WTC11 (cell line): ENCODE measurements around the gene IL9R. TPM values are rescaled to one million over a fixed set of nuclear protein-coding genes. Genes with fewer than 3 reads are reported as not detected.

ENCODE experiments used
- ATAC-seq: fragments of 200-7000 bp; cut with Tn5 transposase; 2 replicates; pipeline ENCODE4 v1.10.0; 2021; ENCODE audit warnings: mild to moderate bottlenecking, moderate library complexity
- CTCF ChIA-PET: fragments of 300-600 bp; sonication (Branson Sonifier 250); formaldehyde crosslinking; loops from one replicate; lab custom pipeline; 2021; ENCODE audit warnings: antibody characterized with exemption; lab: Charles Lee
- POLR2A ChIA-PET: fragments of 350-600 bp; sonication (Branson Sonifier 250); formaldehyde crosslinking; loops from one replicate; lab custom pipeline; 2021; ENCODE audit warnings: antibody characterized with exemption; lab: Charles Lee
- DNase-seq: peaks from one replicate; pipeline ENCODE4 v3.0.0; 2021; ENCODE audit warnings: low spot score
- H3K27ac Mint-ChIP-seq: 2 replicates; pipeline ENCODE4 v1.8.0; 2021; ENCODE audit warnings: mixed read lengths
- H3K27me3 Mint-ChIP-seq: 2 replicates; pipeline ENCODE4 v1.8.0; 2021; ENCODE audit warnings: low read depth, mild to moderate bottlenecking, moderate library complexity, mixed read lengths
- H3K36me3 Mint-ChIP-seq: 2 replicates; pipeline ENCODE4 v1.8.0; 2021; ENCODE audit warnings: mixed read lengths
- H3K4me1 Mint-ChIP-seq: 2 replicates; pipeline ENCODE4 v1.8.0; 2022; ENCODE audit warnings: mixed read lengths
- H3K4me3 Mint-ChIP-seq: 2 replicates; pipeline ENCODE4 v1.8.0; 2021; ENCODE audit warnings: mild to moderate bottlenecking, moderate library complexity, mixed read lengths
- H3K9me3 Mint-ChIP-seq: 2 replicates; pipeline ENCODE4 v1.8.0; 2021; ENCODE audit warnings: mixed read lengths
- ATF1 ChIP-seq: sonication (generic); formaldehyde crosslinking; IDR thresholded peaks from 2 replicates; pipeline ENCODE4 v1.8.1; 2023; ENCODE audit warnings: mild to moderate bottlenecking, moderate library complexity, missing genetic modification reagents
- CBFB ChIP-seq: sonication (generic); formaldehyde crosslinking; IDR thresholded peaks from 2 replicates; pipeline ENCODE4 v1.8.1; 2022; ENCODE audit warnings: mild to moderate bottlenecking, low read depth, missing genetic modification reagents
- EMX1 ChIP-seq: fragments of 250-450 bp; sonication (Bioruptor Pico); IDR thresholded peaks from 2 replicates; pipeline ENCODE4 v1.8.0; 2021; ENCODE audit warnings: mild to moderate bottlenecking
- ESRRA ChIP-seq: sonication (generic); formaldehyde crosslinking; IDR thresholded peaks from 2 replicates; pipeline ENCODE4 v1.8.1; 2022; ENCODE audit warnings: mild to moderate bottlenecking, missing genetic modification reagents, borderline replicate concordance
- FOXP1 ChIP-seq: sonication (generic); formaldehyde crosslinking; IDR thresholded peaks from 2 replicates; pipeline ENCODE4 v1.8.0; 2022; ENCODE audit warnings: missing genetic modification reagents, mild to moderate bottlenecking, moderate library complexity, borderline replicate concordance
- GABPB1 ChIP-seq: sonication (generic); formaldehyde crosslinking; IDR thresholded peaks from 2 replicates; pipeline ENCODE4 v1.8.1; 2023; ENCODE audit warnings: mild to moderate bottlenecking, missing genetic modification reagents
- IRF2 ChIP-seq: sonication (generic); formaldehyde crosslinking; IDR thresholded peaks from 2 replicates; pipeline ENCODE4 v1.8.0; 2022; ENCODE audit warnings: low read depth, missing genetic modification reagents, borderline replicate concordance
- JAZF1 ChIP-seq: fragments of 250-450 bp; sonication (Bioruptor Pico); IDR thresholded peaks from 2 replicates; pipeline ENCODE4 v1.9.0; 2021; ENCODE audit warnings: moderate library complexity, mild to moderate bottlenecking, inconsistent platforms
- JUN ChIP-seq: sonication (generic); formaldehyde crosslinking; IDR thresholded peaks from 2 replicates; pipeline ENCODE4 v1.8.0; 2023; ENCODE audit warnings: mild to moderate bottlenecking, missing genetic modification reagents
- NFATC4 ChIP-seq: fragments of 250-450 bp; sonication (Bioruptor Pico); IDR thresholded peaks from 2 replicates; pipeline ENCODE4 v1.9.0; 2021; ENCODE audit warnings: mild to moderate bottlenecking
- NFYB ChIP-seq: sonication (generic); formaldehyde crosslinking; conservative IDR thresholded peaks from 2 replicates; pipeline ENCODE4 v1.8.0; 2022; ENCODE audit warnings: low read depth, missing genetic modification reagents
- NR1H2 ChIP-seq: sonication (generic); formaldehyde crosslinking; IDR thresholded peaks from 2 replicates; pipeline ENCODE4 v1.9.0; 2021; ENCODE audit warnings: mild to moderate bottlenecking, moderate library complexity, missing genetic modification reagents
- NR3C1 ChIP-seq: sonication (generic); formaldehyde crosslinking; conservative IDR thresholded peaks from 2 replicates; pipeline ENCODE4 v1.8.1; 2023; ENCODE audit warnings: low read depth, mild to moderate bottlenecking, missing genetic modification reagents
- RORB ChIP-seq: fragments of 250-450 bp; sonication (Bioruptor Pico); IDR thresholded peaks from 2 replicates; pipeline ENCODE4 v1.9.0; 2021; ENCODE audit warnings: mild to moderate bottlenecking
- ZNF138 ChIP-seq: sonication (generic); formaldehyde crosslinking; conservative IDR thresholded peaks from 2 replicates; pipeline ENCODE4 v1.8.1; 2022; ENCODE audit warnings: mild to moderate bottlenecking, moderate library complexity, missing genetic modification reagents
- ZNF263 ChIP-seq: sonication (generic); formaldehyde crosslinking; IDR thresholded peaks from 2 replicates; pipeline ENCODE4 v1.8.1; 2022; ENCODE audit warnings: low read depth, mild to moderate bottlenecking, moderate library complexity, missing genetic modification reagents
- ZNF423 ChIP-seq: fragments of 250-450 bp; sonication (Bioruptor Pico); IDR thresholded peaks from 2 replicates; pipeline ENCODE4 v2.1.2; 2022; ENCODE audit warnings: mild to moderate bottlenecking, moderate library complexity
- total RNA-seq: library from RNA; stranded (reverse); gene quantifications from 3 replicates; pipeline ENCODE4 v1.2.3, GENCODE V29; 2021
- TF ChIP-seq, protein P1 (sequence below): sonication (generic); formaldehyde crosslinking; IDR thresholded peaks from 2 replicates; pipeline ENCODE4 v1.8.1; 2022; ENCODE audit warnings: mild to moderate bottlenecking, moderate library complexity, missing genetic modification reagents
- TF ChIP-seq, protein P2 (sequence below): sonication (generic); formaldehyde crosslinking; IDR thresholded peaks from 2 replicates; pipeline ENCODE4 v1.8.1; 2023; ENCODE audit warnings: mild to moderate bottlenecking, moderate library complexity, missing genetic modification reagents
- TF ChIP-seq, protein P3 (sequence below): sonication (generic); formaldehyde crosslinking; IDR thresholded peaks from 2 replicates; pipeline ENCODE4 v1.8.1; 2022; ENCODE audit warnings: missing genetic modification reagents, borderline replicate concordance
- TF ChIP-seq, protein P4 (sequence below): sonication (generic); formaldehyde crosslinking; IDR thresholded peaks from 2 replicates; pipeline ENCODE4 v1.8.0; 2022; ENCODE audit warnings: mild to moderate bottlenecking, missing genetic modification reagents
- TF ChIP-seq, protein P5 (sequence below): sonication (generic); formaldehyde crosslinking; IDR thresholded peaks from 2 replicates; pipeline ENCODE4 v1.8.1; 2022; ENCODE audit warnings: mild to moderate bottlenecking, missing genetic modification reagents, moderate library complexity, borderline replicate concordance
- TF ChIP-seq, protein P6 (sequence below): fragments of 250-450 bp; sonication (Bioruptor Pico); IDR thresholded peaks from 2 replicates; pipeline ENCODE4 v1.9.0; 2021; ENCODE audit warnings: mild to moderate bottlenecking
- TF ChIP-seq, protein P7 (sequence below): sonication (generic); formaldehyde crosslinking; IDR thresholded peaks from 2 replicates; pipeline ENCODE4 v1.8.0; 2022; ENCODE audit warnings: mild to moderate bottlenecking, missing genetic modification reagents
- TF ChIP-seq, protein P8 (sequence below): sonication (generic); formaldehyde crosslinking; IDR thresholded peaks from 2 replicates; pipeline ENCODE4 v1.8.1; 2022; ENCODE audit warnings: low read depth, mild to moderate bottlenecking, moderate library complexity, missing genetic modification reagents, borderline replicate concordance

The IL9R gene
- total RNA-seq, 1 experiment from 2014 or later = 1.3 TPM

DNA sequence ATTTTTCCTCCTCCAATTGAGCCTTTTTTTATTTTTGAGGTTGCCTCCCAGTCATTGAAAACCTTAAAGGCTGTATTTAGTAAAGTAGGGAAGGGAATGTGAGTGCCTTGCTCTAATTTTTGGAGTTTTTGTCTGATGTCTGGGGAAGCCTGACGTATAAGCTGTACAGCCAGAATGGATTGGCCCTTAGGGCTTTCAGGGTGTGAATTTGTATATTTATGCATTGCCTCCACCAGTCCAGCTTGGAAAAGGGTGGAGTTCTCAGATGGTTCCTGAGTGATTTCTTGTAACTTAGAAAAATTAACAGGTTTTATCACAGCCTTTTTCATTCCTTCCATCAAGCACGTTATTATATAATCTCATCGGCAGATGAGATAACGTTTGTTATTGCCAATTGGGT is 8.6 kb upstream of the IL9R start:
- no peak overlapping the region for H3K27ac Mint-ChIP-seq
- TF ChIP-seq, protein P1, sequence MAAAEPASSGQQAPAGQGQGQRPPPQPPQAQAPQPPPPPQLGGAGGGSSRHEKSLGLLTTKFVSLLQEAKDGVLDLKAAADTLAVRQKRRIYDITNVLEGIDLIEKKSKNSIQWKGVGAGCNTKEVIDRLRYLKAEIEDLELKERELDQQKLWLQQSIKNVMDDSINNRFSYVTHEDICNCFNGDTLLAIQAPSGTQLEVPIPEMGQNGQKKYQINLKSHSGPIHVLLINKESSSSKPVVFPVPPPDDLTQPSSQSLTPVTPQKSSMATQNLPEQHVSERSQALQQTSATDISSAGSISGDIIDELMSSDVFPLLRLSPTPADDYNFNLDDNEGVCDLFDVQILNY = no peak
- TF ChIP-seq EMX1 (no peak), NFYB (CRISPR knock-in tag) (no peak), ZNF138 (CRISPR knock-in tag) (no peak), NFATC4 (no peak), ESRRA (CRISPR knock-in tag) (no peak), FOXP1 (no peak), NR1H2 (no peak), ATF1 (CRISPR knock-in tag) (no peak), ZNF263 (CRISPR knock-in tag) (no peak)
- TF ChIP-seq, protein P2, sequence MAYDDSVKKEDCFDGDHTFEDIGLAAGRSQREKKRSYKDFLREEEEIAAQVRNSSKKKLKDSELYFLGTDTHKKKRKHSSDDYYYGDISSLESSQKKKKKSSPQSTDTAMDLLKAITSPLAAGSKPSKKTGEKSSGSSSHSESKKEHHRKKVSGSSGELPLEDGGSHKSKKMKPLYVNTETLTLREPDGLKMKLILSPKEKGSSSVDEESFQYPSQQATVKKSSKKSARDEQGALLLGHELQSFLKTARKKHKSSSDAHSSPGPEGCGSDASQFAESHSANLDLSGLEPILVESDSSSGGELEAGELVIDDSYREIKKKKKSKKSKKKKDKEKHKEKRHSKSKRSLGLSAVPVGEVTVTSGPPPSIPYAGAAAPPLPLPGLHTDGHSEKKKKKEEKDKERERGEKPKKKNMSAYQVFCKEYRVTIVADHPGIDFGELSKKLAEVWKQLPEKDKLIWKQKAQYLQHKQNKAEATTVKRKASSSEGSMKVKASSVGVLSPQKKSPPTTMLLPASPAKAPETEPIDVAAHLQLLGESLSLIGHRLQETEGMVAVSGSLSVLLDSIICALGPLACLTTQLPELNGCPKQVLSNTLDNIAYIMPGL (CRISPR knock-in tag) = no peak
- TF ChIP-seq, protein P3, sequence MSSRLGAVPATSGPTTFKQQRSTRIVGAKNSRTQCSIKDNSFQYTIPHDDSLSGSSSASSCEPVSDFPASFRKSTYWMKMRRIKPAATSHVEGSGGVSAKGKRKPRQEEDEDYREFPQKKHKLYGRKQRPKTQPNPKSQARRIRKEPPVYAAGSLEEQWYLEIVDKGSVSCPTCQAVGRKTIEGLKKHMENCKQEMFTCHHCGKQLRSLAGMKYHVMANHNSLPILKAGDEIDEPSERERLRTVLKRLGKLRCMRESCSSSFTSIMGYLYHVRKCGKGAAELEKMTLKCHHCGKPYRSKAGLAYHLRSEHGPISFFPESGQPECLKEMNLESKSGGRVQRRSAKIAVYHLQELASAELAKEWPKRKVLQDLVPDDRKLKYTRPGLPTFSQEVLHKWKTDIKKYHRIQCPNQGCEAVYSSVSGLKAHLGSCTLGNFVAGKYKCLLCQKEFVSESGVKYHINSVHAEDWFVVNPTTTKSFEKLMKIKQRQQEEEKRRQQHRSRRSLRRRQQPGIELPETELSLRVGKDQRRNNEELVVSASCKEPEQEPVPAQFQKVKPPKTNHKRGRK = no peak
- TF ChIP-seq, protein P4, sequence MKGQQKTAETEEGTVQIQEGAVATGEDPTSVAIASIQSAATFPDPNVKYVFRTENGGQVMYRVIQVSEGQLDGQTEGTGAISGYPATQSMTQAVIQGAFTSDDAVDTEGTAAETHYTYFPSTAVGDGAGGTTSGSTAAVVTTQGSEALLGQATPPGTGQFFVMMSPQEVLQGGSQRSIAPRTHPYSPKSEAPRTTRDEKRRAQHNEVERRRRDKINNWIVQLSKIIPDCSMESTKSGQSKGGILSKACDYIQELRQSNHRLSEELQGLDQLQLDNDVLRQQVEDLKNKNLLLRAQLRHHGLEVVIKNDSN = no peak
- H3K4me1 Mint-ChIP-seq = no peaks in the 10 kb centered on the region
- CTCF ChIA-PET = no interaction called here
- DNase-seq (no peak), ATAC-seq (no peak)
- no peak overlapping the region for H3K4me3 Mint-ChIP-seq
- POLR2A ChIA-PET = no interaction called here
- H3K27me3 Mint-ChIP-seq = peaks cover 6% of the 10 kb centered on the region
- H3K36me3 Mint-ChIP-seq = peaks cover 30% of the 10 kb centered on the region
- H3K9me3 Mint-ChIP-seq = peaks cover 46% of the 10 kb centered on the region

DNA sequence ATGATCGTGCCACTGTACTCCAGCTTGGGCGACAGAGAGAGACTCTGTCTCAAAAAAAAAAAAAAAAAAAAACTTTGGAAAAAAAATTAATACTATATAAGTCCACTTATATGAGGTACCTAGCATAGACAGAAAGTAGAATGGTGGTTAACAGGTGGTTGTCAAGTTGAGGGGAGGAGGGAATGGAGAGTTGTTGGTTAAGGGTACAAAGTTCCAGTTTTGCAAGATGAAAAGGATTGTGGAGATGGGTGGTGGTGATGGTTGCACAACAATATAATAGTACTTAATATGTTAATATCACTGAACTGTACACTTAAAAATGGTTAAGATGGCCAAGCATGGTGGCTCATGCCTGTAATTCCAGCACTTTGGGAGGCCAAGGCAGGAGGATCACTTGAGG is 4.1 kb upstream of the IL9R start:
- H3K27me3 Mint-ChIP-seq = peaks cover 11% of the 10 kb centered on the region
- no peak overlapping the region for H3K27ac Mint-ChIP-seq
- no peaks in the 10 kb centered on the region for H3K4me1 Mint-ChIP-seq
- ChIA-PET CTCF (no interaction called here), POLR2A (no interaction called here)
- peaks cover 26% of the 10 kb centered on the region for H3K36me3 Mint-ChIP-seq
- DNase-seq = no peak
- no peak overlapping the region for H3K4me3 Mint-ChIP-seq
- ATAC-seq = no peak
- H3K9me3 Mint-ChIP-seq = peaks cover 48% of the 10 kb centered on the region
- no peak for TF ChIP-seq CBFB
- TF ChIP-seq ESRRA (CRISPR knock-in tag) = no peak
- TF ChIP-seq RORB = no peak
- TF ChIP-seq, protein P5, sequence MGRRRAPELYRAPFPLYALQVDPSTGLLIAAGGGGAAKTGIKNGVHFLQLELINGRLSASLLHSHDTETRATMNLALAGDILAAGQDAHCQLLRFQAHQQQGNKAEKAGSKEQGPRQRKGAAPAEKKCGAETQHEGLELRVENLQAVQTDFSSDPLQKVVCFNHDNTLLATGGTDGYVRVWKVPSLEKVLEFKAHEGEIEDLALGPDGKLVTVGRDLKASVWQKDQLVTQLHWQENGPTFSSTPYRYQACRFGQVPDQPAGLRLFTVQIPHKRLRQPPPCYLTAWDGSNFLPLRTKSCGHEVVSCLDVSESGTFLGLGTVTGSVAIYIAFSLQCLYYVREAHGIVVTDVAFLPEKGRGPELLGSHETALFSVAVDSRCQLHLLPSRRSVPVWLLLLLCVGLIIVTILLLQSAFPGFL (CRISPR knock-in tag) = no peak
- TF ChIP-seq GABPB1 (CRISPR knock-in tag) = no peak
- no peak for TF ChIP-seq NR3C1 (CRISPR knock-in tag)
- TF ChIP-seq JUN (CRISPR knock-in tag) = no peak
- no peak for TF ChIP-seq IRF2 (CRISPR knock-in tag)
- TF ChIP-seq ZNF263 (CRISPR knock-in tag) = no peak
- TF ChIP-seq, protein P6, sequence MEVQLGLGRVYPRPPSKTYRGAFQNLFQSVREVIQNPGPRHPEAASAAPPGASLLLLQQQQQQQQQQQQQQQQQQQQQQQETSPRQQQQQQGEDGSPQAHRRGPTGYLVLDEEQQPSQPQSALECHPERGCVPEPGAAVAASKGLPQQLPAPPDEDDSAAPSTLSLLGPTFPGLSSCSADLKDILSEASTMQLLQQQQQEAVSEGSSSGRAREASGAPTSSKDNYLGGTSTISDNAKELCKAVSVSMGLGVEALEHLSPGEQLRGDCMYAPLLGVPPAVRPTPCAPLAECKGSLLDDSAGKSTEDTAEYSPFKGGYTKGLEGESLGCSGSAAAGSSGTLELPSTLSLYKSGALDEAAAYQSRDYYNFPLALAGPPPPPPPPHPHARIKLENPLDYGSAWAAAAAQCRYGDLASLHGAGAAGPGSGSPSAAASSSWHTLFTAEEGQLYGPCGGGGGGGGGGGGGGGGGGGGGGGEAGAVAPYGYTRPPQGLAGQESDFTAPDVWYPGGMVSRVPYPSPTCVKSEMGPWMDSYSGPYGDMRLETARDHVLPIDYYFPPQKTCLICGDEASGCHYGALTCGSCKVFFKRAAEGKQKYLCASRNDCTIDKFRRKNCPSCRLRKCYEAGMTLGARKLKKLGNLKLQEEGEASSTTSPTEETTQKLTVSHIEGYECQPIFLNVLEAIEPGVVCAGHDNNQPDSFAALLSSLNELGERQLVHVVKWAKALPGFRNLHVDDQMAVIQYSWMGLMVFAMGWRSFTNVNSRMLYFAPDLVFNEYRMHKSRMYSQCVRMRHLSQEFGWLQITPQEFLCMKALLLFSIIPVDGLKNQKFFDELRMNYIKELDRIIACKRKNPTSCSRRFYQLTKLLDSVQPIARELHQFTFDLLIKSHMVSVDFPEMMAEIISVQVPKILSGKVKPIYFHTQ (CRISPR knock-in tag) = no peak
- TF ChIP-seq, protein P7, sequence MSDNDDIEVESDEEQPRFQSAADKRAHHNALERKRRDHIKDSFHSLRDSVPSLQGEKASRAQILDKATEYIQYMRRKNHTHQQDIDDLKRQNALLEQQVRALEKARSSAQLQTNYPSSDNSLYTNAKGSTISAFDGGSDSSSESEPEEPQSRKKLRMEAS (CRISPR knock-in tag) = no peak
- TF ChIP-seq ZNF423 (CRISPR knock-in tag) = no peak
- TF ChIP-seq, protein P8, sequence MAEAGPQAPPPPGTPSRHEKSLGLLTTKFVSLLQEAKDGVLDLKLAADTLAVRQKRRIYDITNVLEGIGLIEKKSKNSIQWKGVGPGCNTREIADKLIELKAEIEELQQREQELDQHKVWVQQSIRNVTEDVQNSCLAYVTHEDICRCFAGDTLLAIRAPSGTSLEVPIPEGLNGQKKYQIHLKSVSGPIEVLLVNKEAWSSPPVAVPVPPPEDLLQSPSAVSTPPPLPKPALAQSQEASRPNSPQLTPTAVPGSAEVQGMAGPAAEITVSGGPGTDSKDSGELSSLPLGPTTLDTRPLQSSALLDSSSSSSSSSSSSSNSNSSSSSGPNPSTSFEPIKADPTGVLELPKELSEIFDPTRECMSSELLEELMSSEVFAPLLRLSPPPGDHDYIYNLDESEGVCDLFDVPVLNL (CRISPR knock-in tag) = no peak
- no peak for TF ChIP-seq JAZF1 (CRISPR knock-in tag)
